Umbilical cord (tissue), 2 donors: ENCODE results near the gene THPO. TPM values are rescaled to one million over a fixed set of nuclear protein-coding genes. Genes with fewer than 3 reads are reported as not detected.

Experiments
- DNase-seq: peaks from one replicate; pipeline ENCODE4 v3.0.0-alpha.2; 2015; ENCODE audit warnings: low spot score
- total RNA-seq: library from RNA; depleted of rRNA; stranded (reverse); fragments of >200 nt; gene quantifications from one replicate; pipeline ENCODE4 v1.2.3, GENCODE V29; 2014; ENCODE audit warnings: low replicate concordance; ENCODE audit not compliant: insufficient read depth

The THPO gene
- total RNA-seq, 1 donor from 2014 or later, result not detected

DNA sequence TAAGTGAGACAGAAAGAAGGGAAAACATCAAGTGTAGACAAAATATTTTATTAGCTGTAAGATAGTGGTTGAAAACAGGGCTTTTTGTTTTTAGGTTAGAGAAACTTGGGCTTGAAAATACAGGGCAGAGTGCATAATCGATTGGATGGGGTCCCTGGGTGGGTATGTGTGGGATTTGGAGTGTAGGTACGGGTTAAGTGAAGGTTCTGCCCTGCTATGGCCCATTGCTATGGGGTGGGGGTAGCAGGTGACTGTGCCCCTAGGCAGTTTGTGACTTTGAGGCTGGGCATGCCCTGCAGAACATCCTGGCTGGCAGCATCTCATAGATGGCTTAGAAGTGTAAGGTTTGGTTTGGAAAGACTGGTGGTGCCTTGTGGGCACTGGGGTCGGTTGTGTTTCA lies 44.3 kb downstream of the THPO start:
- DNase-seq, result no peak

DNA sequence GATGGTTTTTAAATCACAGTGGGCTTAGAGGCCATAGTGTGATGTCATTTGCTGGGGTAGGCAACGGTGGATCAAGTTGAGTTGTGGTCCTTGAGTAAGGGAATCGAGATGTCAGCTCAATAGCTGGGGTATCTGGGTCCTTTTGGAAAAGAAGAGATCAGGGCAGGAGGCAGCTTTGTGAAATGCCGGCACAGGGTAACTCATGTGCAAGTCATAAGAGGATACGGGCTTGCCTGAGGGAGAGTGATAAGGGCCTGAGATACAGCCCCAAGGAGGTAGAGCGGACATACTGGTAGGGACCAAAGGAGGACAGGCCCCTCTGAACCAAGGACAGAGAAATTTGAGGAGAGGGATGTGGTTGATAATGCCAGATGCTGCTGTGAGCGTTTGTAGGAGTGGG lies 44.8 kb downstream of the THPO start:
- no peak for DNase-seq

- DNase-seq, result no peak
Observed at GRCh38 chr3:184332370-184333090, 45.5 kb downstream of the THPO start.

GRCh38 chr3:184328516-184328915 lies 49.5 kb downstream of the THPO start:
- no peak for DNase-seq

DNA sequence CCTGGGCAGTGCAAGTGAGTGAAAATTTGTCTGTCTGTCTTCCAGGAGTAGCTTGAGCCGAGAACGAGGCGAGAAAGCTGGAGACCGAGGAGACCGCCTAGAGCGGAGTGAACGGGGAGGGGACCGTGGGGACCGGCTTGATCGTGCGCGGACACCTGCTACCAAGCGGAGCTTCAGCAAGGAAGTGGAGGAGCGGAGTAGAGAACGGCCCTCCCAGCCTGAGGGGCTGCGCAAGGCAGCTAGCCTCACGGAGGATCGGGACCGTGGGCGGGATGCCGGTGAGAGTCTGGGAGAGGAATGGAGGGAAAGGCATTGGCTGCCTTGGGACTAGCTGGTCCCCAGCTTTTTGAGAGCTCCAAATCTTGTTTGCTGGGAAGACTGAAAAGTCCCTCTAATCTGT lies 50.8 kb downstream of the THPO start:
- no peak for DNase-seq

DNA sequence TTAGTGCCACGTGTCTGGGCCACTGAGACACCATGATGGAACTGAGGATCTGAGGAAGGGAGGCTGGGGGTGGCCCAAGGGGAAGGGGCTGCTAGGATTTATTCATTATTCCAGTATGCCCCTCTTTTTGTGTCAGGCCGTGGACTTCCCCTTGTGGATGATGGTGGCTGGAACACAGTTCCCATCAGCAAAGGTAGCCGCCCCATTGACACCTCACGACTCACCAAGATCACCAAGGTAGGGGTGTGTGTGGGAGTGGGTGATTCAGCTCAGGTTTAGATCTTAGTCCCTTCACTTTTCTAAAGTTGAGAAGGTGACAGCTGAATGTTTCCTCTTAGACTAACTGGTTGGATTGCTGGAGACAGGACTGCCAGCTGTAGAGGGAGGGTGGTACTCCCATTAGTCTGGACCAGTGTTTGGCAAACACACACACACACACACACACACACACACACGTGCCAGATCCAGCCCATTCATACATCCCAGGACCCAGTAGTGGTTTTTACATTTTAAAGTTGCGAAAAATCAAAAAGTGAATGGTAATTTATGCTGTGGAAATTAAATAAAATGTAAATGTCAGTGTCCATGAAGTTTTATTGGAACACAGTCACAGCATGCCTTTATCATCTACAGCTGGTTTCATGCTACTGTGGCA lies 52.2 kb downstream of the THPO start:
- no peak for DNase-seq

GRCh38 chr3:184325269-184325668 lies 52.7 kb downstream of the THPO start:
- DNase-seq, result no peak

- no peak for DNase-seq
Observed at GRCh38 chr3:184323696-184324095, 54.3 kb downstream of the THPO start.

DNA sequence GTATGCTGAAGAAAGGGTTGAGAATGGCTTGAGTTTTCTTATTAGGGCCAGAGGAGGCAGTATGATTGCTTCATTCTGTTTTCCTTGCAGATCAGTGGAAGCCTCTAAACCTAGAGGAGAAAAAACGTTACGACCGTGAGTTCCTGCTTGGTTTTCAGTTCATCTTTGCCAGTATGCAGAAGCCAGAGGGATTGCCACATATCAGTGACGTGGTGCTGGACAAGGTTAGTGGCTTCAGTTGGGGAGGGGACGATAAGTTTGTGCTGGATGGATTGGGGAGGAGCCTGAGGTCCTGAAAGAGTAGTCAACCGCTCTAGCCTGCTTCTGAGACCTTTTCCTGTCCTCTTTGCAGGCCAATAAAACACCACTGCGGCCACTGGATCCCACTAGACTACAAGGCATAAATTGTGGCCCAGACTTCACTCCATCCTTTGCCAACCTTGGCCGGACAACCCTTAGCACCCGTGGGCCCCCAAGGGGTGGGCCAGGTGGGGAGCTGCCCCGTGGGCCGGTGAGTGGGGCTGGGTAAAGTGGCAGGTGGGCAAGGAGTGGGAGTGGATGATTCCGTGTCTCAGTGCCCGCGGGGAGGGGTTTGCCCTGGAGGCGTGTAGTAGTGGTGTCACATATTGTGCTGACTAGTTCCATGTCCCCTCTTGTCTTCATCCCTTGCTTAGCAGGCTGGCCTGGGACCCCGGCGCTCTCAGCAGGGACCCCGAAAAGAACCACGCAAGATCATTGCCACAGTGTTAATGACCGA lies 55.1 kb downstream of the THPO start:
- DNase-seq, result no peak

Other genes with a start within 250 kb of the THPO start
- 24.3 TPM for gene EIF2B5, start 242.8 kb downstream of the THPO start, total RNA-seq
- gene DVL3, start 222.8 kb downstream of the THPO start, total RNA-seq, result 28.9 TPM
- 287 TPM for gene AP2M1, start 203.4 kb downstream of the THPO start, total RNA-seq
- gene ABCF3, start 192.0 kb downstream of the THPO start, total RNA-seq, result 45.3 TPM
- 1.7 TPM for gene VWA5B2, start 148.6 kb downstream of the THPO start, total RNA-seq
- 27.7 TPM for gene ALG3, start 129.2 kb downstream of the THPO start, total RNA-seq
- gene EEF1AKMT4, start 128.5 kb downstream of the THPO start, total RNA-seq, result not detected
- not detected for gene CAMK2N2, start 116.7 kb downstream of the THPO start, total RNA-seq
- not detected for gene ECE2, start 102.2 kb downstream of the THPO start, total RNA-seq
- 191 TPM for gene PSMD2, start 79.0 kb downstream of the THPO start, total RNA-seq
- 89.6 TPM for gene EIF4G1, start 63.6 kb downstream of the THPO start, total RNA-seq
- gene FAM131A, start 40.6 kb downstream of the THPO start, total RNA-seq, result 13.2 TPM
- 4.3 TPM for gene CLCN2, start 16.6 kb downstream of the THPO start, total RNA-seq
- gene POLR2H, start 16.5 kb downstream of the THPO start, total RNA-seq, result 58.3 TPM
- 13.7 TPM for gene CHRD, start 1.8 kb upstream of the THPO start, total RNA-seq
- gene EPHB3, start 183.6 kb upstream of the THPO start, total RNA-seq, result 40.0 TPM